Parathyroid adenoma (tissue), 2 donors: Measurements from ENCODE around the gene GABRG3.

Experiments
- H2AFZ ChIP-seq: fragments of 300-600 bp; sonication (generic); one replicate; pipeline ENCODE4 v1.7.0; 2017; ENCODE audit warnings: antibody characterized with exemption, mild to moderate bottlenecking
- H3K27ac ChIP-seq: fragments of 300-600 bp; sonication (generic); one replicate; pipeline ENCODE4 v1.7.0; 2017
- H3K27me3 ChIP-seq: fragments of 300-600 bp; sonication (generic); one replicate; pipeline ENCODE4 v1.7.0; 2017; ENCODE audit warnings: low read length; ENCODE audit not compliant: control insufficient read depth, insufficient read depth
- H3K36me3 ChIP-seq: fragments of 300-600 bp; sonication (generic); one replicate; pipeline ENCODE4 v1.7.0; 2017; ENCODE audit warnings: low read length; ENCODE audit not compliant: control insufficient read depth, insufficient read depth
- H3K4me1 ChIP-seq: fragments of 300-600 bp; sonication (generic); one replicate; pipeline ENCODE4 v1.7.0; 2017; ENCODE audit warnings: control low read depth
- H3K4me2 ChIP-seq: fragments of 300-600 bp; sonication (generic); one replicate; pipeline ENCODE4 v1.7.0; 2017; ENCODE audit warnings: low read length
- H3K4me3 ChIP-seq: fragments of 300-600 bp; sonication (generic); one replicate; pipeline ENCODE4 v1.7.0; 2017; ENCODE audit warnings: low read depth, low read length
- H3K79me2 ChIP-seq: fragments of 300-600 bp; sonication (generic); one replicate; pipeline ENCODE4 v1.7.0; 2017; ENCODE audit warnings: control low read depth
- H3K9ac ChIP-seq: fragments of 300-600 bp; sonication (generic); one replicate; pipeline ENCODE4 v1.7.0; 2017; ENCODE audit warnings: mild to moderate bottlenecking
- H3K9me3 ChIP-seq: fragments of 300-600 bp; sonication (generic); one replicate; pipeline ENCODE4 v1.7.0; 2017; ENCODE audit warnings: low read length; ENCODE audit not compliant: control insufficient read depth
- CTCF ChIP-seq: fragments of 300-600 bp; sonication (generic); IDR thresholded peaks from one replicate; pipeline ENCODE4 v1.7.0; 2017; ENCODE audit warnings: antibody characterized with exemption, mild to moderate bottlenecking
- donor health status: primary hyperparathyroidism.

The GABRG3 gene

GRCh38 chr15:27067175-27067574 is 96.2 kb downstream of the GABRG3 start:
- Histone ChIP-seq H3K4me3 (no peak overlapping the region), H3K4me1 (no peaks in the 10 kb centered on the region), H3K27ac (no peak overlapping the region), H3K4me2 (no peak overlapping the region), H2AFZ (no peak overlapping the region), H3K79me2 (no peaks in the 10 kb centered on the region), H3K27me3 (no peaks in the 10 kb centered on the region), H3K9ac (no peak overlapping the region), H3K9me3 (no peaks in the 10 kb centered on the region), H3K36me3 (no peaks in the 10 kb centered on the region)
- no peak for TF ChIP-seq CTCF

DNA sequence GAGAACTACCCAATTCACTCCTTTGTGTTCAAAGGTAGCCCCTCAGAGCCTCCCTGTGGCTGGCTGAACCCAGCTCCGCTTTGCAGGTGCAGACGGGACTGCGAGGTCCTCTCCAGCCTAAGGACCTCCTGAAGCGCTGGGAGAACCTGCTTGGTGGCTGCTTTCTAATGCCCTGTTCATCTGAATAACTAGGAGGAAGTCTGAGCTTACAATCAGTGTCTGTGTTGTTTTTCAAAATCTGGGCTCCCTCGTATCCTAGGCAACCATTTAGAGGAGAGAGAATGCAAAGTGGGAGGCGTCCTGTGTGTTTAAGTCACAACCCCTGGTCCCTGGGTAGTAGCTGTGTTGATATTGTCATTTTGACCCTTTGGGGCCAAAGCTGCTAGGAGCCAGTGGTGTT is 99.9 kb downstream of the GABRG3 start:
- Histone ChIP-seq H3K27me3 (no peaks in the 10 kb centered on the region), H3K9ac (no peak overlapping the region), H3K79me2 (no peaks in the 10 kb centered on the region), H2AFZ (no peak overlapping the region), H3K27ac (no peak overlapping the region), H3K9me3 (no peaks in the 10 kb centered on the region), H3K36me3 (no peaks in the 10 kb centered on the region), H3K4me3 (no peak overlapping the region), H3K4me2 (no peak overlapping the region), H3K4me1 (no peaks in the 10 kb centered on the region)
- no peak for TF ChIP-seq CTCF

DNA sequence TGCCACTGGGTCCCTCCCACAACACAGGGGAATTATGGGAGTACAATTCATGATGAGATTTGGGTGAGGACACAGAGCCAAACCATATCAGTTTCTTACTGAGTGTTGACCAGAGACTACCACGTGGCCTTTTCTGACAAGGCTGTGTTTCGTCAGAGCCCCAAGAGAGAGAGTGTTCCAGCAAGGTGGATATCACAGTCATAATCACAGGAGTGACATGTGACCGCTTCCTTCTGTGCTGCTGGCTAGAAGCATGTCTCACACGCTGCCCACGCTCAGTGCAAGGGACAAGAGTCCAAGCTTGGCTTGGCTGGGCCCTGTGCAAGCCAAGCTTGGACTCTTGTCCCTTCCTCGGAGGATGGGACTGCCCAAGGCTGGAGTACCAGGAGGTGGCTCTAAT is 103.2 kb downstream of the GABRG3 start:
- Histone ChIP-seq H2AFZ (no peak overlapping the region), H3K4me1 (no peaks in the 10 kb centered on the region), H3K9me3 (no peaks in the 10 kb centered on the region), H3K36me3 (no peaks in the 10 kb centered on the region), H3K4me3 (no peak overlapping the region), H3K27me3 (no peaks in the 10 kb centered on the region), H3K4me2 (no peak overlapping the region), H3K9ac (no peak overlapping the region), H3K27ac (no peak overlapping the region), H3K79me2 (no peaks in the 10 kb centered on the region)
- TF ChIP-seq CTCF = no peak

GRCh38 chr15:27077790-27078189 is 106.8 kb downstream of the GABRG3 start:
- Histone ChIP-seq H3K79me2 (no peaks in the 10 kb centered on the region), H3K9ac (no peak overlapping the region), H3K9me3 (no peaks in the 10 kb centered on the region), H2AFZ (no peak overlapping the region), H3K27ac (no peak overlapping the region), H3K4me3 (no peak overlapping the region), H3K4me2 (no peak overlapping the region), H3K27me3 (no peaks in the 10 kb centered on the region), H3K4me1 (no peaks in the 10 kb centered on the region), H3K36me3 (no peaks in the 10 kb centered on the region)
- no peak for TF ChIP-seq CTCF

- Histone ChIP-seq H3K4me1 (no peaks in the 10 kb centered on the region), H3K4me2 (no peak overlapping the region), H3K27ac (no peak overlapping the region), H3K36me3 (no peaks in the 10 kb centered on the region), H3K9me3 (no peaks in the 10 kb centered on the region), H3K9ac (no peak overlapping the region), H3K27me3 (no peaks in the 10 kb centered on the region), H2AFZ (no peak overlapping the region), H3K4me3 (no peak overlapping the region), H3K79me2 (no peaks in the 10 kb centered on the region)
- no peak for TF ChIP-seq CTCF
Observed at GRCh38 chr15:27081676-27082418, 110.9 kb downstream of the GABRG3 start.
